UCSD-AML1 (cell line): Measurements from ENCODE around the gene AMIGO2.
"Not testable (repeated sequence)": the region's sequence is repeated elsewhere in the genome, so short reads cannot be mapped to it uniquely, and the experiment has no call there.

ENCODE experiments used
- DNase-seq: peaks from one replicate; lab custom pipeline; 2025; ENCODE audit not compliant: unreplicated experiment; lab: John Stamatoyannopoulos, UW

Gene AMIGO2, protein sequence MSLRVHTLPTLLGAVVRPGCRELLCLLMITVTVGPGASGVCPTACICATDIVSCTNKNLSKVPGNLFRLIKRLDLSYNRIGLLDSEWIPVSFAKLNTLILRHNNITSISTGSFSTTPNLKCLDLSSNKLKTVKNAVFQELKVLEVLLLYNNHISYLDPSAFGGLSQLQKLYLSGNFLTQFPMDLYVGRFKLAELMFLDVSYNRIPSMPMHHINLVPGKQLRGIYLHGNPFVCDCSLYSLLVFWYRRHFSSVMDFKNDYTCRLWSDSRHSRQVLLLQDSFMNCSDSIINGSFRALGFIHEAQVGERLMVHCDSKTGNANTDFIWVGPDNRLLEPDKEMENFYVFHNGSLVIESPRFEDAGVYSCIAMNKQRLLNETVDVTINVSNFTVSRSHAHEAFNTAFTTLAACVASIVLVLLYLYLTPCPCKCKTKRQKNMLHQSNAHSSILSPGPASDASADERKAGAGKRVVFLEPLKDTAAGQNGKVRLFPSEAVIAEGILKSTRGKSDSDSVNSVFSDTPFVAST

DNA sequence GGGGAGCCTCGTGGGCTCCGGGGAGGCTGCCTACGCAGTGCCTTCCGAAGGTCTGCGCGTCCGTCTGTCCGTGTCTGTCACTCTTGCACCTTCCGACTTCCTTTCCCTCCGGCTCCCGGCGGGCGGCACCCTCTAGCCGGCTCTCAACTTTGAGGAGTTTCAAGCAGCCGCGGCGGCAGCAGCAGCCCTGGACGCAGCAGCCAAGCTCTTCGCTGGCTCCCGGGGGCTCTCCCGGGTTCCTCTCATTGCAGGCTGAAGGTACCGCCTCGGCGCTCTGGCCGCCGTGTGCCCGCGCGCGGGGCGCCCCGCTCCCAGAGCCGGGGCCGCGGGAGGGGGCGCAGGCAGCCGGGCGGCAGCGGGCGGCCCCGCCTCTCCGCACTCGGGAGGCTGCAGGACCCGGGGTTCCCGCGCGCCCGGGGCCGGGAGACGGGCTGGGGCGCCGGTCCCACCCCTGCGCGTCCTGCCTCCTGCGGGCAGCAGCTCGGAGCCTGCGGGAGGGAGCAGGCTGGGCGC is at the start of gene AMIGO2, which contains the start of gene PCED1B:
Gene AMIGO2, minus strand, starts transcription at position 492 of the 513 bp plus-strand sequence. CDS start 957 bp downstream, outside the sequence.
Gene PCED1B, plus strand, starts transcription at position 154 of the 513 bp plus-strand sequence. CDS start 155,443 bp downstream, outside the sequence.
- peak; percentile 68 for DNase-seq

DNA sequence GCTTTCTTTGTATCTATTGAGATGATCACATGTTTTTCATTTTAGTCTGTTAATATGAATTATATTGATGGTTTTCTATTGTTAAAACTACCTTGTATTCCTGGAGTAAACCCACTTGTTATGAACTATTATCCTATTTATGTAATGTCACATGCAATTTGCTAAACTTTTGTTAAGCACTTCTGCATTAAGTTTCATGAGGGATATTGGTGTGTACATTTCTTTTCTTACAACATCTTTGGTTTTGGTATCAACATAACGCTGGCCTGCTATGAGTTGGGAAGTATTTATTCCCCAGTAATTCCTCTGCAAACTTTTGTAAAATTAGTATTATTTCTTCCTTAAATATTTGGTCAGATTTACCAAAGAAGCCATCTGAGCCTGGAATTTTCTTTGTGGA is 46.5 kb upstream of the AMIGO2 start:
- no peak for DNase-seq

DNA sequence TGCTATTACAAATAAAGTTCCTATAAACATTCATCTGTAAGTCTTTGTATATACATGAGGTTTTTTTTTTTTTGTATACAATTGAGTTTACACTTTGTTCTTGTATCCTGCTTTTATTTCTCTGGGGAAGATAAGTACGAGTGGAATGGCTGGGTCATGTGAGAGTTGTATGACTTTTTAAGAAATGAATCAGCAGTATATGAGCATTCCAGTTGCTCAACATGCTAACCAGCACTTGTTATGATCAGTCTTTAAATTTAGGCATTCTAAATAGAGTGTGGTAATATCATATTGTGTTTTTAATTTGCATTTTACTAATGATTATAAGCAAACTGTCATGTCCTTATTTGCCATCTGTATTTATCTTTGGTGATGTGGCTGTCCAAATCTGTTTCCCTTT is 44.7 kb upstream of the AMIGO2 start:
- no peak for DNase-seq

DNA sequence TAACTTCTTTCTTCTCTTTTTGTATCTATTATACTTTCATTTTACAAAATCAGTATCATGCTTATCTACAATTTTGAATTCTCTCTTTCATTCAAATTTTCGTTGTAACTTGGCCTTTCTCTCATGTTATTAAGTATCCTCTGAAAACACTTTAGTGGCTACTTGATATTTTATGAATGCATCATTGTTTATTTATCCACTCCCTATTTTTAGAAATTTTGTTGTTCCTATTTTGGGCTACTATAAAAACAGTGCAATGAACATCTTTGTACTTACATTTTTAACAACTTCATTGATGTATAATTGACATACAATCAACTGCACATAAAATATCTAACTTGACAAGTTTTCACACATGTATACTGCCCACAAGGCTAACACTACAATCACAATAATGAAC is 44.0 kb upstream of the AMIGO2 start:
- no peak for DNase-seq

GRCh38 chr12:47122602-47123001 is 42.8 kb upstream of the AMIGO2 start:
- no peak for DNase-seq

- no peak for DNase-seq
These were observed 41.4 kb upstream of the AMIGO2 start for GRCh38 chr12:47121146-47121545.

DNA sequence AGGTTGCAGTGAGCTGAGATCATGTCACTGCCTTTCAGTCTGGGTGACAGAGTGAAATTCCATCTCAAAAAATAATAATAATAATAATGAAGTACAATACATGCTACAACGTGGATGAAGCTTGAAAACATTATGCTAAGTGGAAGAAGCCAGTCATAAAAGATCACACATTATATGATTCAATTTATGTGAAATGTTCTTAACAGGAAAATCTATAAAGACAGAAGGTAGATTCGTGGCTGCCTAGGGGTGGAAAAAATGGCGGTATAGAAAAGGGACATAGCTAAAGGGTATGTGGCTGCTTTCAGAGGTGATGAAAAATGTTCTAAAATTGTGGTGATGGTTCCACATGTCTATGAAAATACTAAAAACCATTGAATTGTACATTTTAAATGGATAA is 41.0 kb upstream of the AMIGO2 start:
- no peak for DNase-seq

DNA sequence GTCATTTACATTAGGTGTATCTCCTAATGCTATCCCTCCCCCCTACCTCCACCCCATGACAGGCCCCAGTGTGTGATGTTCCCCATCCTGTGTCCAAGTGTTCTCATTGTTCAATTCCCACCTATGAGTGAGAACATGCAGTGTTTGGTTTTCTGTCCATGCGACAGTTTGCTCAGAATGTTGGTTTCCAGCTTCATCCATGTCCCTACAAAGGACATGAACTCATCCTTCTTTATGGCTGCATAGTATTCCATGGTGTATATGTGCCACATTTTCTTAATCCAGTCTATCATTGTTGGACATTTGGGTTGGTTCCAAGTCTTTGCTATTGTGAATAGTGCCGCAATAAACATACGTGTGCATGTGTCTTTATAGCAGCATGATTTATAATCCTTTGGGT is 37.5 kb upstream of the AMIGO2 start:
- DNase-seq: not testable (repeated sequence)

DNA sequence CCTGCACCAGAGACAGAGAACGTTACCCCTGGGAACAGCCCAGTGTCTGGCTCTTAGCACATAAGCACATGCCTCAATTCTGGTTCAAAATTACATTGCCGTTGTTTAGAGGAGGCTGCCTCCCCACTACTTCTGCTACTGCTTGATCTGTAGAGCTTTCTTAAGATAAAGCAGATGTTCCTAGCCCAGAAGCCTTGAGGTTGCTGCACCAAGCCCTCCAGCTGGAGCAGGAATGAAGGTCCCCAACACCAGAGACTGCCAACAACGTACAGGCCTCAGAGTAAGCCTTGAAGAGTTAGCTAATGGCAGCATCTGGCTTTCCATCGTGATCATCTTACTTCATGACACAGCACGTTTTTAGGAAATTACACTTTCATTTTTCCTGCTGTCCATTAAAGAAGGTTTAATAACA is 34.7 kb upstream of the AMIGO2 start:
- no peak for DNase-seq

GRCh38 chr12:47112679-47113078 is 32.9 kb upstream of the AMIGO2 start:
- no peak for DNase-seq

DNA sequence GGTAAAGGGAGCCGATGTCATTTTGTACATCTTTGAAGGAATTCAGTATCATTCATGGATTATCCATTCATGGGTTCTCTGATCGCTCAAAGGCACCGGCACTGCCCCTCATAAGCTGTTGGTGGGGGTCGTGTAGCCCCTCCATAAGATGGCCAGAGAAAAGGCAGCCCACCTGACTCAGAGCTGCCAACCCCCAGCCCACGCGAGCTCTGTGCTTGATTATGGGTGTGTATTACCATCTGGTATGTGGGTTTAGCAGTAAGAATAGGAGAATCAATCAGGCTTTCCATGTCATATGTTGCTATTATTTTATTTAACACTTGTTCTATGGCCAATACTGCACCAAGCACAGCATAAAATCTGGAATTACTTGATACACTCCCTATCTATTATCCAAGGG is 32.1 kb upstream of the AMIGO2 start:
- DNase-seq: no peak

DNA sequence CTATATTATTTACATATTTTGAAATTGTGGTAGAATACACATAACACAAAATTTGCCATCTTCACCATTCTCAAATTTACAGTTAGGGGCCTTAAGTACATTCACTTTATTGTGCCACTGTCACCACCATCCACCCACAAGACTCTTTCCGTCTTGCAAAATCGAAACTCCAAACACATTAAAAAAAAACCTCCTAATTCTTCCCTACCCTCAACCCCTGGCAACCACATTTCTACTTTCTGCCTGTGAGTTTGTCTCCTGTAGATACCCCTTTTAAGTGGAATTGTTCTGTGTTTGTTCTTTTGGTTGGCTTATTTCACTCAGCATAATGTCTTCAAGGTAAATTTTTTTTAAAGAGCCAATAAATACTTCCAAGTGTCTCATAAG is 31.6 kb upstream of the AMIGO2 start:
- no peak for DNase-seq

DNA sequence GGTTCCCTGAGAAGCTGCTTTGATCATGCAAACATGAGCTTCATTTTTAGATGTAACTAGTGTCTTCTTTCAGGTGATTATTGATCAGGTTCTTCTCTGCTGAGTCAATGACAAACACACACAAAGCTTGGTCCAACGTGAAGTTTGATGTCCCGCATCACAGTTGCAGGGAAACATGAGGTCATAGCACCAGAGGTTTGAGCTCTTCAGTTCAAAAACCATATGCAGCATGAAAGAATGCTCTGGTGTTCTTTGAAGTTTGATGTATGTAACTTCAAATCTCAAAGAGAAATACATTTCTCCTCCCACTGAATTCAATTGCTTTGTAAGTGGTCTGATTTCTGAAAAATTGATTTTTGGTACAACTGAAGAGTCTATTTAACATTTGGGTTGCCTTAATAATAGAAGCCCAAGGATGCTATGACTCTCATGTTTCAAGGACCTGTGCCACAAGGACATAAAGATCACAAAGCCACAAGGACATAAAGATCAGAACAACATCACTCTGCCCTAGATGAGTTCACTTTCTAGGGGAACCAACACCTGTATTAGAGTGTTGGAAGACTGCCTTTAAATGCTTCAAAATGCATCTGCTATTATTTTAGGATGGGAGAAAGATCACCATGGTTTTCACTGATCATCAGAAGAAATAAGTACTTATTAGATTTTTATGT is 31.1 kb upstream of the AMIGO2 start:
- no peak for DNase-seq

- no peak for DNase-seq
These were observed 30.3 kb upstream of the AMIGO2 start for GRCh38 chr12:47110011-47110541.

- DNase-seq: no peak
These were observed 28.2 kb upstream of the AMIGO2 start for GRCh38 chr12:47107926-47108325.

- no peak for DNase-seq
These were observed 27.7 kb upstream of the AMIGO2 start for GRCh38 chr12:47107446-47107845.

DNA sequence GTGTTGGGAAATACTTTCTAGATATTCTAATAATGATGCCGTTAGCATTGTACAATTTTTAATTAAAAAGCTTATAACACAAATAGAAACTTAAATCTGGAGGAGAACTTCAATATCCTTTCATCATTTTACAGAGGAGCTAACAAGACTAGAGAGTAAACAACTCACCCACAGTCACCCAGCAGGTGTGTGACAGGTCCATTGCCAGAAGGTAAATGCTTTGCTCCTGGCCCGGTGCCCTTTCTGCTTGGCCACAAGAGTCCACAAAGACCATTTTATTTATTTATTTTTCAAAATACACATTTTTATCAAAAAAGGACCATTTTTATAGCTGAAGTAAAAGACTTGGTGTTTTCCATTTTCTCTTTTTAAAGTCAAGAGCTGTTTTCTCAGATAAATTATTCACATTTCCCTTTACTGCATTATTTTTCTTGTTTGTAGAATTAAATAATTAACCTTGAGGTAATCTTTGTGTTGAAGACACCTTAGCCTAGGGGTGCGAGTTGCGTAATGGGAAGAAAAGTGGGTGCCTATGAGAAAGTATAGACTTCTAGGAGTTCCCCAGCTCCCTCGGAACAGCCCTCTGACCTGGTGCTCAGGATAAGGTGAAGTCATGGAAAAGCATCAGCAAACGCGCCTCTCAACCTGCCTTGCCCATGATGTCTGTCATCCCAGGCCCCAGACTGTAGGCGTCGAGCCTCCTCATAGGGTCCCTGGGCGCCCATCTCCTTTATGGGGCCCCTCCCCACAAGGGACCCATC is 26.3 kb upstream of the AMIGO2 start:
- no peak for DNase-seq

DNA sequence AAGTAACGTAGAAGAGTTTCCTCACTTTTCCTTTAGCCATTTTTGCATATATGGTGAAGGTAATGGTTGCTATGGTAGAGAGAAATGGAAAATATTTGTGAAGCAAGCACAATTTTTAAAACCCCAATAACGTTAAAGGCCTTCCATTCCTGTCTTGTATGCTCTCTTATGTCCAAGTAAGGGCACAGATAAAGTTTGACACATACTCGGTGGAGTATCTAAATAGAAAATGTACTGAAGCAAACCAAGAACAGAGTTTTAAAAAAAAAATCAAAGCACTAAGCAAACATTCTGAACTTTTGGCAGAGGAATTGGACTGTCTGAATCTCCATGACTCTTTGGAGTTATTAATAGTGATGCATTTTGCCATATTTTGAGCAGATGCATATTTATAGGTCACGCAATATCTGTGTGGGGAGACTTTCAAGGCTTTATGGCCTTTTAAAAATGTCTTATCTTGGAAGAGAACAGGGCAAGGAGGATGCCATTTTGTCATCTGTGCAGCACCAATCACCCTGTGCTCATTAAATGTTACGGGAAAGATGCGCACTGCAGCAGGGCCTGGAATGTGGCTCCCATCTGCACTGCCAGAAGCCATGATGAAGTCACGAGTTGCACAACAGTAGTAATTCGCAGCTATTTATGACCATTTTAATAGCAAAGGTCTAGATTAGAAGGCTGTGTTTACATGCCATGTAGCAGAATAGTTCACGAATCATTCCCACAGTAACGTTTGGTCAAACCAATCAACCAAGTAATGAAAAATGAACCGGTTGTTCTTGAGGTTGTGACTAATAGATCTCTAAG is 23.3 kb upstream of the AMIGO2 start:
- no peak for DNase-seq

GRCh38 chr12:47102406-47102805 is 22.6 kb upstream of the AMIGO2 start:
- DNase-seq: no peak

- DNase-seq: no peak
These were observed 20.4 kb upstream of the AMIGO2 start for GRCh38 chr12:47100160-47100559.
